ELF-1 (cell line): ENCODE measurements around the gene LENEP.

Source experiments
- DNase-seq: peaks from one replicate; pipeline ENCODE4 v3.0.0-alpha.2; 2016; ENCODE audit warnings: low read depth, low spot score

LENEP gene

GRCh38 chr1:154960446-154961136 is 32.8 kb upstream of the LENEP start:
- no peak for DNase-seq

GRCh38 chr1:154961207-154962155 is 31.9 kb upstream of the LENEP start, which contains the start of gene PYGO2:
TSS of gene PYGO2 (minus strand) at chr1:154961782. CDS start at chr1:154961576, 206 bp downstream.
- DNase-seq = peak; percentile 88

- DNase-seq = peak; percentile 65
These were observed 31.1 kb upstream of the LENEP start for GRCh38 chr1:154962156-154962749.

- no peak for DNase-seq
These were observed 30.5 kb upstream of the LENEP start for GRCh38 chr1:154962795-154963330.

GRCh38 chr1:154963643-154964042 is 29.7 kb upstream of the LENEP start:
- DNase-seq = no peak

GRCh38 chr1:154964359-154964758 is 29.0 kb upstream of the LENEP start:
- no peak for DNase-seq

- no peak for DNase-seq
These were observed 27.3 kb upstream of the LENEP start for GRCh38 chr1:154966111-154966510.

- DNase-seq = no peak
These were observed 25.9 kb upstream of the LENEP start for GRCh38 chr1:154967331-154967950.

- no peak for DNase-seq
These were observed 24.7 kb upstream of the LENEP start for GRCh38 chr1:154968731-154969130.

- DNase-seq = no peak
These were observed 24.1 kb upstream of the LENEP start for GRCh38 chr1:154969246-154969645.

- no peak for DNase-seq
These were observed 23.4 kb upstream of the LENEP start for GRCh38 chr1:154969860-154970452.

GRCh38 chr1:154970631-154971340 is 22.6 kb upstream of the LENEP start, which contains the start of gene SHC1:
TSS of gene SHC1 (minus strand) at chr1:154970747. CDS start at chr1:154970526, 221 bp downstream.
- peak; percentile 95 for DNase-seq

- no peak for DNase-seq
These were observed 21.9 kb upstream of the LENEP start for GRCh38 chr1:154971341-154971998.

- DNase-seq = no peak
These were observed 21.2 kb upstream of the LENEP start for GRCh38 chr1:154972213-154972516.

GRCh38 chr1:154972517-154973343 is 20.7 kb upstream of the LENEP start:
- peak; percentile 97 for DNase-seq

GRCh38 chr1:154973344-154974101 is 19.9 kb upstream of the LENEP start:
- DNase-seq = peak; percentile 99

- DNase-seq = peak; percentile 100
These were observed 19.1 kb upstream of the LENEP start, which contains the start of gene CKS1B for GRCh38 chr1:154974102-154974807. TSS of gene CKS1B (plus strand) at chr1:154974681. CDS start at chr1:154974746, 65 bp downstream.
